Prostate gland (tissue), 2 donors: ENCODE measurements around the gene EIF4A2. TPM values are rescaled to one million over a fixed set of nuclear protein-coding genes. Genes with fewer than 3 reads are reported as not detected.

Experiments used
- DNase-seq: peaks from one replicate; pipeline ENCODE4 v3.0.0-alpha.2; 2019; ENCODE audit warnings: low spot score
- H3K27ac ChIP-seq, 2 donors: fragments of 200-600 bp; sonication (generic); 2 replicates each; pipeline ENCODE4 v1.5.1; 2017 to 2019
- H3K27me3 ChIP-seq: fragments of 200-600 bp; sonication (generic); replicated peaks from 2 replicates; pipeline ENCODE4 v1.5.1; 2019; ENCODE audit not compliant: insufficient read depth
- H3K36me3 ChIP-seq, 2 donors: fragments of 200-600 bp; sonication (generic); 1 replicate in 1 of 2; 2 replicates in 1 of 2; pipeline versions ENCODE4 v1.5.1 to v1.8.1; 2017 to 2019
- H3K4me1 ChIP-seq: fragments of 200-600 bp; sonication (generic); replicated peaks from 2 replicates; pipeline ENCODE4 v1.5.1; 2019
- H3K4me3 ChIP-seq, 2 donors: fragments of 200-600 bp; sonication (generic); 2 replicates each; pipeline ENCODE4 v1.5.1; 2017 to 2019
- H3K9me3 ChIP-seq: fragments of 200-600 bp; sonication (generic); 2 replicates; pipeline ENCODE4 v1.5.1; 2017
- CTCF ChIP-seq, 4 experiments: fragments of 200-600 bp in 2 of 4; fragments of 450-650 bp in 2 of 4; sonication (generic) in 2 of 4; IDR thresholded peaks; 1 replicate in 3 of 4; 2 replicates in 1 of 4; pipeline ENCODE4 v1.5.1; 2016 to 2019; ENCODE audit warnings: antibody characterized with exemption in 4 of 4, mild to moderate bottlenecking in 2 of 4, moderate library complexity in 2 of 4
- POLR2A ChIP-seq: fragments of 450-650 bp; IDR thresholded peaks from one replicate; pipeline ENCODE4 v1.6.1; 2016; ENCODE audit warnings: antibody characterized with exemption, mild to moderate bottlenecking
- POLR2AphosphoS5 ChIP-seq: sonication (generic); formaldehyde crosslinking; IDR thresholded peaks from one replicate; pipeline ENCODE4 v1.6.1; 2017; ENCODE audit warnings: antibody characterized with exemption
- WGBS: methylation state at CpG from one replicate; pipeline ENCODE4 v1.1.5; 2018; 5-methylcytosine and 5-hydroxymethylcytosine counted together
- intact Hi-C: fragments of 100-400 bp; cut with DNase I; formaldehyde crosslinking; loops from one replicate; pipeline ENCODE4 v1.14.2; 2022
- total RNA-seq, 2 donors: library from RNA; depleted of rRNA; stranded (reverse); fragments of >200 nt; gene quantifications; one replicate each; pipeline ENCODE4 v1.1.0, GENCODE V29; 2016

EIF4A2 gene
- total RNA-seq, result 100 to 1,000 TPM; 291 to 402 TPM

- H3K27ac ChIP-seq, result peak within 1 kb of the TSS; percentile 99
- no peaks in the 10 kb centered on the region for H3K27me3 ChIP-seq
- TF ChIP-seq POLR2A, result peak; percentile 72
- TF ChIP-seq POLR2AphosphoS5, result peak; percentile 81
- TF ChIP-seq CTCF (IDR thresholded peaks at IDR 0.05), result peak in 2 of 4 experiments; percentile 1 to 17
- H3K4me3 ChIP-seq, result peak within 1 kb of the TSS; percentile 78 to 88
- H3K4me1 ChIP-seq, result peaks cover 11% of the 10 kb centered on the region
- peaks cover 0 to 19% of the 10 kb centered on the region in 2 donors for H3K36me3 ChIP-seq
- H3K9me3 ChIP-seq, result no peaks in the 10 kb centered on the region
- DNase-seq, result peak; percentile 87
- intact Hi-C loops, result loop anchor here (2.0 to 10.0 kb wide), 3 partner anchors 24 to 848 kb away; partner anchors contain the start of genes DNAJB11, RFC4 and TRA2B
- under 1% methylated on average over 59 of the region's 60 CpGs for WGBS
Observed at GRCh38 chr3:186783058-186783730, at the start of gene EIF4A2. Gene EIF4A2, plus strand, starts transcription at chr3:186783577. Its CDS starts 34 bp downstream, at chr3:186783611.

DNA sequence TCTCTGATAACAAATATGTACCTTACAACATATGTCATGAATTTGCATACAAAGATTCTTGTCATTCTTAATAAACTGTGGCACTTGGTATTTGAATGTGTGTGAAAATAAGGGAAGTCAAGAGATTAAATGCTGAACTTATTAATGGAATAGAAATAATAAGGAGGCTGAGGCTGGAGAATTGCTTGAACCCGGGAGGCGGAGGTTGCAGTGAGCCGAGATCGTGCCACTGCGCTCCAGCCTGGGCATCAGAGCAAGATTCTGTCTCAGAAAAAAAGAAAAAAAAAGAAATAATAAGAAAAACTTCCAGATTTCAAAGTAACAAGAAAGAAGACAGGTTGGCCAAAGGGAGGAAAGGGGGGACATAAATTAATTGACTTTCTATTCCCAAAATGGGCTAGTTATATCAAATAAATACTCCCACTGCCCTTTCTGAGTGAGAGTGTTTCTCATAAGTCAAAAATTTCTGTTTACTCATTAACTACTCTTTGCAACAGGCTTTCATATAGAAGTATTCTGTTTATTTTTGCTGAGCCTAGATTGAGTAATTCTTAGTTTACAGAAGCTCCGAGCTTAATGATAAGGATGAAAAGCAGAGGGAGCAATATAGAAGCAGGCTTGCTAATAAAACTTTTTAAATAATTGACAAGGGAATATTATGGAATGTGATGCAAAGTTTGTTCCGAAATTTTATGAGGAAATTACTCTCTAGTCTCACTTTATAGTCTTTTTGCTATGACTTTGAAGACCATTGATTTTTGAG lies 40.6 kb upstream of the EIF4A2 start:
- intact Hi-C loops, result no loop called here
- no peaks in the 10 kb centered on the region for H3K9me3 ChIP-seq

GRCh38 chr3:186743666-186744065 lies 39.7 kb upstream of the EIF4A2 start:
- 27% methylated on average over 3 of the region's 3 CpGs for WGBS
- no peak for TF ChIP-seq CTCF (IDR thresholded peaks at IDR 0.05)
- no peak for TF ChIP-seq POLR2A
- TF ChIP-seq POLR2AphosphoS5, result no peak

More for the DNA sequence above, 40.6 kb upstream of the EIF4A2 start:
- no peak for TF ChIP-seq POLR2A
- no peak for TF ChIP-seq POLR2AphosphoS5
- no peak for TF ChIP-seq CTCF (IDR thresholded peaks at IDR 0.05)
- Histone ChIP-seq H3K27me3 (no peaks in the 10 kb centered on the region), H3K36me3 (no peaks in the 10 kb centered on the region), H3K4me1 (no peaks in the 10 kb centered on the region), H3K27ac (no peak overlapping the region), H3K4me3 (no peak overlapping the region)
- no peak for DNase-seq
- WGBS, result 66% methylated on average over 7 of the region's 7 CpGs

GRCh38 chr3:186746008-186746407 lies 37.4 kb upstream of the EIF4A2 start:
- intact Hi-C loops, result no loop called here
- no peak overlapping the region for H3K27ac ChIP-seq
- no peak for DNase-seq
- H3K27me3 ChIP-seq, result no peaks in the 10 kb centered on the region
- no peak for TF ChIP-seq POLR2A
- TF ChIP-seq CTCF (IDR thresholded peaks at IDR 0.05), result no peak
- TF ChIP-seq POLR2AphosphoS5, result no peak
- H3K9me3 ChIP-seq, result no peaks in the 10 kb centered on the region
- H3K4me1 ChIP-seq, result no peaks in the 10 kb centered on the region
- no peak overlapping the region for H3K4me3 ChIP-seq
- WGBS, result 27% methylated on average over 10 of the region's 10 CpGs
- no peaks in the 10 kb centered on the region for H3K36me3 ChIP-seq

More at GRCh38 chr3:186743666-186744065, 39.7 kb upstream of the EIF4A2 start:
- Histone ChIP-seq H3K9me3 (no peaks in the 10 kb centered on the region), H3K27me3 (no peaks in the 10 kb centered on the region), H3K4me1 (no peaks in the 10 kb centered on the region), H3K27ac (no peak overlapping the region), H3K36me3 (no peaks in the 10 kb centered on the region), H3K4me3 (no peak overlapping the region)
- intact Hi-C loops, result no loop called here
- no peak for DNase-seq
